Left kidney (tissue), 2 donors: ENCODE data around the gene ONECUT2. TPM values are rescaled to one million over a fixed set of nuclear protein-coding genes. Genes with fewer than 3 reads are reported as not detected.
A peak's percentile ranks its signal among the peaks of the same experiment; 100 is the strongest.

Experiments used
- DNase-seq: peaks from one replicate; pipeline ENCODE4 v3.0.0-alpha.2; 2013
- polyA plus RNA-seq: library from polyadenylated mRNA; unstranded; fragments of 120-200 nt; gene quantifications from one replicate; pipeline ENCODE4 v1.2.1, GENCODE V29; 2013; ENCODE audit not compliant: insufficient read length

The ONECUT2 gene
- polyA plus RNA-seq, 1 donor = 0.12 TPM

DNA sequence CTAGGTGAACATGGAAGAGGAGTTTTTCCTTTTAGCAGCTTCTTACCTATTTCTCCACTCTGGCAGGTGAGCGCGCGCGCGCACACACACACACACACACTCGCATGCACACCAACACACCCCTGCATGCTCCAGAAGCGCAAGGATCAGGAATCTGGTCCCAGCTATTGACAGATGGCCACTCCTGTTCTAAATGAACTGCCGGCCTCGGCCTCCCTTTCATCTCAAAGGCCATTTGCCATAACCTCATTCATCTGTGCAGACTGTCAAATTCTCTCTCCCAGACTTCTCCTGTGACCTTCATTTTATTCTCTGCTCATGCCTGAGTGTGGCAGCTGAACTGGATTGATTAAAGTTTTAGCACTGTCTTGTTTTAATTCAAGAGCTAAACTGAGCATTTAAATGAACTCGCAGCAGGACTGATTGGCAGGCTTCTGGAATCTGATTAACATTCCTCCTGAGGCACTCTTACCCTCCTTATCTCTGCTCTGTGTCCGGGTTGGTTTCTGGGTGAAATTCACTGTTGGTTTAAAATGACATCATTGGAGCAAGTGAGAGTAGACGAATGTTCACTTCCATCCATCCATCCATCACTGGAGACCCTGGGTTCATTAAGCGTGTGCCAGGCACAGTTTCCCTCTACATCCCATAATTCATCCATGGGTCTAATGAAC is 92.5 kb downstream of the ONECUT2 start:
- no peak for DNase-seq

DNA sequence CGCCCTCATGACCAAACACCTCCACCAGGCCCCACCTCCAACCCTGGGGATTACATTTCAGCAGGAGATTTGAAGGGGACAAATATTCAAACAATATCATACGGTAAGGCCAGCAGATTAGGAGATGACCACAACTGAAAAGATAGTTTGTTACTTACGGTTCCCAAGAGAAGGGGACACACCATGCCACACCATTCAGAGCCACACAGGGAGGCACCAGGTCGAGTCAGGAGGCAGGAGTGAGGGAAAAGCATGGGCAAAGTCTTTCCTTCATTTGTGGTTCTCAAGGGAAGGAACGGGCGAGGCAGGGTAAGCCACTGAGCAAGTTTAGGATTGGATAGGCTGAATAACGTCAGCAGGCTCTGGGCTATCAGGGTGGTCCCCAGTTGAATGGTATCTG is 94.0 kb downstream of the ONECUT2 start:
- no peak for DNase-seq

DNA sequence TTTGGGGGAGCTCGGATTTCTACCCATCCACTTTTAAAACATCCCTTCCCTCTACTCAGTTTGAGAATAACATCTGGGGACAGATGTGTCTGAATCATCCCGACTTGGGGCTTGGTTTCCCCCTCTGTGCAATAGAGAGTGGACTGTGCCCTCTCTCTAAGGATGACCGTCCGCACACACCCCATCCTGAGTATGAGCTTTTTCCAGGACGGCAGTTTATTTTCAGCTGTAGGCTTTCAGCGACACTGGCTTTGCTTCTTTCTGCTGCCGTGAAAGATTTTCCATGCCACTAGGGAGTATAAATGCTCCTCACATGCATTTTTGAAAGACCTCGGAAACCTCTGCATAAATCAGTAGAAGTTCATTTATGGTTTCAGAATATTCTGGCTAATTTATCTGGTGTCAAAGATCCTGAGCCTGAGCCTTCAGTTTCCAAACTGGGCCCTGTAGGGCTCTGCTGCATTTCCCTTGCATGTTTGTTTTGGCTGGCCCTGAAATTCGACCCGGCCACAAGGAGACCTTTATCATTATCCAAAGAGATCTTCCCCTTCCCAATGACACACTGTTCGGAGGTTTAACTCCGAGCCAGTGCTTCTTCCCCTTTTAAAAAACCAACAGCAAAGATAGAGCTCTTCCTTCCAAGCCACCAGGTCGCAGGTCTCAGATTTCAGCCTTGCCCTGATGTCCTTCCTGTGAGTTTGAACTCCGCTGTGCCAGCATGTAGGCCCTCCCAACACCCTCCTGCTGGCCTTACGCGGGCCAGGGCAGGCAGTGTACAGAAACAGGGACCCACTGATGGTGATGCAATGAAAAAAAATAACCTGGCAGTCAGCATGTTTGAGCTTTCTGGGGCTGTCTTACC is 98.1 kb downstream of the ONECUT2 start:
- peak; percentile 59 for DNase-seq

DNA sequence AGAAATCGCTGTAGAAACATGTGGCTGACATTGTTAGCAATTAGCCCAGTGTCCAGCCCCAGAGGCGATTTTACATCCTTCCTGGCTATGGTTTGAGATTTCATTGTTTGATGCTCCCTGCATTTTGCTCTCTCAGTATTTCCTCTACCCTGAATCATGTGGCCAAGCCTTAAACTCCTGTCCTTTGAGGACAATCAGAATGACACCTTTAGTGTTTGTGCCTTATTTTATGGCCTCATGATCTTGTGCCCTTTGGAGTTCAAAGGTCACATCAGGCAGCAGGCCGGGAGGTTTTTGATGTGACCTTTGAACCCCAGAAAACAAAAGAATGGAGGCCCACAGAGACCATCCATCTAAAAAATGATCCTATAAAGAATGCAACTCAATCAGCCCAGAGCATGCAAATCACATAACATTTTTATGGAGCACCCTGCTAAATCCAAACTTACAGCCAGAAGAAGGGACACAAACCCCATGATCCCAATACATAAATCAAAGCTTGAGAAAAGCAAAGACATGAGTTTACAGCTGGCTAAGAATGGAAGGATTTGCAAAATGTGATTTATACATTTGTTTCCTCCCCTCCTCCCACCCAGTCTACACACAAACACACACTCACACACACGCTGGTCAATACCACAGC is 98.8 kb downstream of the ONECUT2 start:
- peak; percentile 81 for DNase-seq

DNA sequence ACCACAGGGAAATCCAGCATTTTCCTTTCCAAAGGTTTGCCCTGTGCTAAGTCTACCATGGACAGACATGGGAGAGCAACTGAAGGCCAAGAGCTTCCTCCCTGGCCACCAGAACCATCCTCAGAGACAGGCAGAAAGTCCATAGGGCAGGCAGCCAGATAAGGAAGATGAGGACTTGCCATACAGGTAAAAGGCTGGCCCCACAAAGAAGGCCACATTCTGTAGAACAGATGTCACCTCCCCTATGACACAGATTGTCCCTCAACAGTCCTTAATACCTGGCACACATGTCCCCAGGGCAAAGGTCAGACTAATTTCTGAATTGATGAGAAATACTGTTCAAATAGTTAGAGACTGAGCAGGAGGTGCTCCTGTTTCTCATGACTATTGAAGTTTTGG is 99.3 kb downstream of the ONECUT2 start:
- no peak for DNase-seq

DNA sequence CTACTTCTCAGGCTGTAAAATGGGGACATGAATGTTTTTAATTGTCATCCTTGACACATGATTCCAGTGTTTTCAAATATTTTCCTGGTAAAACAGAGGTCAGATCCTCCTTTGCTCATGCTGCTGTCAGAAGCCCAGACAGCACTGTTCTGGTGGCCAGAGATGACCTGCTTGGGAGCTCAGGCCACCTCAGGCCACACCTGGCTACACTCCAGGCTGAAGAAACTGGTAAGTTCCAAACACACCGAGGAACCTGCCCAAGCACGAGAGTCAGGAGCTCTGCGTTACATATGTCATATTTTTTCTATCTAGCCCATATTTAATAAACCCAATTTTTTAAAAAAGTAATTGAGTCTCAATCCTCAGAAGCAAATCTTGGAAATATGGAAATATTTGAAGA is 103.4 kb downstream of the ONECUT2 start:
- DNase-seq = no peak

DNA sequence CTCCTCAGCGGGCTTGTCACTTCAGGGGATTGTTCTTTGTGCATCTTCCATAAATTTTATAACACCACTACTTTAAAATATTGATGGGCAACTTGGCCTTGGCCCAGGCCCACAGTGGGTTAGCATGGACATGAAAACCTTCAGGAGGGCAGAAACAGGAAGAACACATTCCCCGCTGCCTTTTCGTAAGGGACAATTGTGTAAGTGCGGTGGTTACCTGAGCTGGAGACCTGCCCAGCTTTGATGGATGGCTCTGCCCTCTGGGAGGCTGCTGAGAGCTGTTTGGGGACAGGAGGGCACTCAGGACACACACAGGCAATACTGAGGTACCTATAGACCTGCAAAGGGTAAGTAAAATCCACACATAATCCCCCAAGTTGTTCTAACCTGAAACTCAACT is 104.5 kb downstream of the ONECUT2 start:
- no peak for DNase-seq

Other genes with a start within 250 kb of the ONECUT2 start
- gene ST8SIA3, start 82.8 kb upstream of the ONECUT2 start, polyA plus RNA-seq = not detected
- gene FECH, start 151.3 kb downstream of the ONECUT2 start, polyA plus RNA-seq = 40.2 TPM
- gene NARS1, start 186.5 kb downstream of the ONECUT2 start, polyA plus RNA-seq = 209 TPM